Superior temporal gyrus (tissue), 1 donor: ENCODE results near the gene YBEY.
"Not testable (repeated sequence)": the region's sequence is repeated elsewhere in the genome, so short reads cannot be mapped to it uniquely, and the experiment has no call there.

Experiments
- DNase-seq: peaks from one replicate; pipeline ENCODE4 v3.0.0-alpha.2; 2016; ENCODE audit errors: extremely low spot score

YBEY gene

DNA sequence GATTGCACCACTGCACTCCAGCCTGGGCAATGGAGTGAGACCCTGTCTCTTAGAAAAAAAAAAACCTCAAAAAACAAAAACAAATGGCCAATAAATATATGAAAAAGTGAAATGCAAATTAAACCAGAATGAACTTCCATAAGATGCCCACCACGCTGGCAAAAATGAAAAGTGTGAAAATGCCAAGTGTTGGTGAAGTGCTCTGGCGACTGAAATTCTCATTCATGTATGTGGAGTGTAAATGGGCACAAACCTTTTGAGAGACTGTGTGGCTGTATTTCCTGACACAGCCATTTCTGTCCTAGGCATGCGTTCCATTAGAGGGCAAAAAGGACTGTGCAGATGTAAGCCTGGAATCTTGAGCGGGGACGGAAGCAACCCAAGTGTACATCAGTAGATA lies 18.3 kb downstream of the YBEY start:
- DNase-seq = no peak

DNA sequence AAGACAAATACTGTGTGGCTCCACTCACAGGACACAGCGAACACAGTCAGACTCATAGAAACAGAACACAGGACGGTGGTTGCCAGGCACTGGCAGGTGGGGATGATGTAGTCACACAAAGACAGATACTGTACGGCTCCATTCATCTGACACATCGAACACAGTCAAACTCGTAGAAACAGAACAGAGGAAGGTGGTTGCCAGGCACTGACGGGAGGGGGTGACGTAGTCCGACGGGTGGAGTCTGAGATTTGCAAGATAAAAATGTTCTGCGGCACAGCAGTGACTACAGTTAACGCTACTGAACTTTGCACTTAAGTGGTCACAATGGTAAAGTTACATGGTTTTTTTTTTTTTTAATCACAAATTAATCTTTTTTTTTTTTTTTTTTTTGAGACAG lies 18.8 kb downstream of the YBEY start:
- peak; percentile 51 for DNase-seq

DNA sequence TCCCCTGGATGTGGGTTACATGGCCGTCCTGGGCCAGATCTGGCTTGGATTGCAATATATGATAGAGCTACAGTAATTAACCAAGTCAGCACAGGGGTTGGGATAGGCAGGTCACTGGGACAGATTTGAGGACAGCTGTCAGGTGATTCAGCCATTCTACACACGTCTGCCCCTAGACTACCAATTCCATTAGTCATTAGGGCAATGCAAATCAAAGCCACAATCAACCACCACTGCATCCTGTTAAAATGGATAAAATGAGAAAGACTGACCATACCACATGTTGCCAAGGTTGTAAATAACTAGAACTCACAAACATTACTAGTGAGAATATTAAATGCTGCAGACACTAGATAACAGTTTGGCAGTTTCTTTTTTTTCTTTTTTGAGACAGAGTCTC lies 21.5 kb downstream of the YBEY start:
- no peak for DNase-seq

DNA sequence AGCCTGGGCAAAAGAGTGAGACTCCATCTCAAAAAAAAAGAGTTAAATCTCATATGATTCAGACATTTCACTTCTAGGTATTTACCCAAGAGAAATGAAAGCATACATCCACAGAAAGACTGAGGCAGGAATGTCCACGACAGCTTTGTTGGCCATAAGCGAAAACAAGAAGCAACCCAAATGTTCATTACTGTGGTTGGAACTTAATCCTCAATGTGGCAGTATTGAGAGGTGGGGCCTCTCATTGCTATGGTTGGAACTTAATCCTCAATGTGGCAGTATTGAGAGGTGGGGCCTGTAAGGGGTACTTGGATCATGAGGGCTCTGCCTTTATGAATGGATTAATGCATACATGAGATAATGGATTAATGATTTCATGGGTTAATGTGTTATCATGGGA lies 22.3 kb downstream of the YBEY start:
- no peak for DNase-seq

DNA sequence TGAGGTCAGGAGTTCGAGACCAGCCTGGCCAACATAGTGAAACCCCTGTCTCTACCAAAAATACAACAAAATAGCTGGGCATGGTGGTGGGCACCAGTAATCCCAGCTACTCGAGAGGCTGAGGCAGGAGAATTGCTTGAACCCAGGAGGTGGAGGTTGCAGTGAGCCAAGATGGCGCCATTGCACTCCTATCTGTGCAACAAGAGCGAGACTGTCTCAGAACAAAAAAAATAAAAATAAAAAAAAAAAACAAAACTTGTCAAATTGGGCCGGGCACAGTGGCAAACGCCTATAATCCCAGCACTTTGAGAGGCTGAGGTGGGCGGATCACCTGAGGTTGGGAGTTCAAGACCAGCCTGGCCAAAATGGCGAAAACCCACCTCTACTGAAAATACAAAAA lies 24.1 kb downstream of the YBEY start:
- not testable (repeated sequence) for DNase-seq

DNA sequence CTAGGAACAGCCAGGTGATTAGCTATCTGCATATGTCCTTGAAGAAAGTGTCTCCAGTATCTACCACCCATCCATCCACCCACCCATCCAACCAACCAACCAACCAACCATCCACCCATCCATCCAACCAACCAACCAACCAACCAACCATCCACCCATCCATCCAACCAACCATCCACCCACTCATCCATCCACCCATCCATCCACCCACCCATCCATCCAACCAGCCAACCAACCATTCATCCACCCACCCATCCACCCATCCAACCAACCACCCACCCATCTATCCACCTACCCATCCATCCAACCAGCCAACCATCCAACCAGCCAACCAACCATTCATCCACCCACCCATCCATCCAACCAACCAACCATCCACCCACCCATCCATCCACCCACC lies 25.4 kb downstream of the YBEY start:
- no peak for DNase-seq

DNA sequence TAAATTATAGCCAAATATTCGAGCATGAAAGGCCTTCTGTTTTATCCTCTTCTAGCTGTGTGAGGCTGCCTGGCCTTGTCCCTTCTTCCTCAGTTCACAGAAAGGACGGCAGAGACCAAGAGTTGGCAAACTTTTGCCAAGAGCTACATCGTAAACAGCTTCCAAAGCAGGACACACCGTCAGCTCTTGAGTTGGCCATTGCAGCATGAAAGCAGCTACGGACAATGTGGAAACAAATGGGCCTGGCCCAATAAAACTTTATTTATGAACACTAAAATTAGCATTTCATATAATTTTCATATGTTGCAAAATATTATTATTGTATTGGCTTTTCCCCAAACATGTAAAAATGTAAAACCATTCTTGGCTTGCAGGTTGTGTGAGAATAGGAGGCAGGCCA lies 26.8 kb downstream of the YBEY start:
- DNase-seq = no peak

DNA sequence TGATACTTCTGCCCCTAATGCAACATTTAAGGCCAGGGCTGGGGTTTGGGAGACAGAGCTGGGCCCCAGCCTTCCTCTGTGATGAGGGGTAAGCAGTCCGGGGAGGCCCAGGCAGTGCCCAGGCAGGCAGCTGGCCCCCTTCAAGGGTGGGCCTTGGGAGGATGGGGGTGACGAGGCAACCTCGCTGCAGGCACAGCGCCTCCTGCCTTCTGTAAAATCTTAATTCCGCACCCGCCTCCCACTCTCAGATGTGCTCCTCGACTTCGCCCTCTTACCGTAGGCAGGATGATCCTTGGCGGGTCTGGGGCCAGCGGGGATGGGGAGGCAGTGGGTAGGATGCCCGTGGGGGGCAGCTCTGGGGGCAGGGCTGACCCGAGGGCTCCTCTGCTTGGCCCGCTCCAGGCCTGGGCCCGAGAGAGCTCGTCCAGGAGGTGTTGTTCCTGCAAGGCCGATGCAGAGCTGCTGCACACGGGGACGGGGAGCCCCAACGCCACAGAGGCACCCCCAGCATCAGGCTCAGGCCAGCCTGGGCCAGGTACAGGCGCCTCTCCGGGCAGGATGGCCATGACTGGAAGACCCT lies 28.4 kb downstream of the YBEY start:
- no peak for DNase-seq

DNA sequence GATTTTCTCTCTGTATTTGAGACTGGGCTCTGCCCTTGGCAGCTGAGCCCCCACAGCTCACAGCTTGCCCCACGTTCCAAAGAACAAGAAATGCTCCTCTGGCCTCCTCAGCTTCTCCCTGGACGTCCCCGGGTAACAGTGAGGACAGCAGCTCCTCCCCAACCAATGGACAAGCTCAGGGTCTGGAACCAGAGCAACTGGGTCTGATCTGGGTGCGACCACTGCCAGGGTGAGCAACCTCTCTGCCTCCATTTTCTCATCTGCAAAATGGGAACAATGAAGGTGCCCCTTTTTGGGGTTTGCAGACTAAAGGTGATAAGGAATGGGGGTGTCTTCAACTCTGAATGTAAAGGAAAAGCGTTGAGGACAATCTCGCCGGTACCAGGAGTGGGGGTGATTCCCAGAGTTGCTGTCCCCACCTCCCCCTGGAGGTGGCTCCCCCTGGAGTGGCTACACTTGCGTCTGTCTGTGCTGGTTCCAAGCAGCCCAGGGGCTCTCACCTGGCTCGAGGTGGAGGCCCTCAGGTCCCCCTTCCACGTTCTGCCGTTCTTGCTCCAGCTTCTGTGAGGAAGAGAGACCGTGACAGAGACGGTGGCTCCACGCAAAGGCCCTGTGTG lies 30.7 kb downstream of the YBEY start:
- DNase-seq = no peak

DNA sequence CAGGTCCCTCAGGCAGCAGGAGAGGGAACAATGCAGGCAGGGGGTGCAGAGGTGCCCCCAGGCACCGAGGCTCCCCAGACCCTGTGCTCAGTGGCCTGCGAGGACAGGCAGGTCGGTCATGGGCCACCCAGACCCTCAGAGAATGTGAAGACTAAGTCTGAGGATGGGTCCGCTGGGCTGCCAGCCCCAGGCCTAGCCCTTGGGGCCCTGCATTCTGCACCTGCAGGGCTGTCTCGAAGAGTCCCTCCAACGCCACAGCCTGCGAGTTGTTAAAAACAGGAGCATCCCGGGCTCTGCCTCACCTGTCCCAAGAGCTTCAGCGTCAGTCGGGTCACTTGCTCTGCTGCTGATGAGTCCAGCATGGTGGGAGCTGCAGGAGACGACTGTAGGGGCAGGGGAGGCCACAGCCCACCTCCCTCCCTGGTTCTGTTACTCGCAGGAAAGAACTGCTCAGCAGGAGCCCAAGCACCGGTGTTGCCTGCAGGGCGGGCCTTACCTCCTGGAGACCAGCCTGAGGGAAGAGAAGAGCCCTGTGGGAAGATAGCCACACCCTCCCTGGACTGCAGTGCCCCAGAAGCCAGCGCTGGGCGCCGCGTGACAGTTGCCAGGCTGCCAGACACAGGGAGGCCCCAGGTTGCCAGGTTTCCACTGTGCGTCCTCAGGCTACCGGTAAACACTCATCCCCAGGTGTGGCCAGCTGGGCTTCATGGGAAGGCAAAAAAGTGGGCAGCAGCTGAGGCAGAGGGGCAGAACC lies 31.7 kb downstream of the YBEY start:
- DNase-seq = no peak

DNA sequence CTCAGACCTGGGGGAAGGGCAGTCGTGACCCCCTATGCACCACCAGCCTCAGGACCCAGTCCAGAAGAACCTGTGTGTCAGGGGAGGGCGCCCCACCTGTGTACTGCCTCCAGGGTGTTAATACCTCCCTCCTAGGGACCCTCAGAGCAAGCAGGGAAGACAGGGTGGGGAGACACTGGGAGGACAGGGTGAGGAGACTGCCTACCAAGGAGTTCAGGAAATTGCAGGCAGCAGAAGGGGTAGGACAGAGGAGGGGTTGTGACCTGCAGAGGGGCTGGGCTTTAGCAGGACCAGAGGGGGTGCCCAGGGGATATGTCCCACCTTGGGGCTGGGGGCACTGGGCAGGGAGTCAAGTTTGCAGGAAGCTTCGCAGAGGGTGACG lies 32.3 kb downstream of the YBEY start:
- DNase-seq = no peak

DNA sequence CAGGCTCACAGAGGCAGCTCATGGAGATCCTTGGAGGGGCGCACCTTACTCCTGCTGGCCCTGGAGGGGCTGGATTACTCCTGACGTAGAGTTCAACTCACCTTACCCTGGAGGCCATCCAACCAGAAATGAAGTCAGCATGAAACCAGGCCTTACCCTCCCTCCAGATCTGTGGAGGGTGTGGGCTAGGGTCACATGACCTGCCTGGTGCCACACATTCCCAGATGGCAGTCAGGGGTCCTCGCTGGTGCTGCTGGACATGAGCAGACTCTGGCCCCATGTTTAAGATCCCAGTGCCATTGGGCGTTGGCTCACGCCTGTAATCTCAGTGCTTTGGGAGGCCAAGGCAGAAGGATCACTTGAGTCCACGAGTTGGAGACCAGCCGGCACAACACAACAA lies 33.0 kb downstream of the YBEY start:
- DNase-seq = no peak

DNA sequence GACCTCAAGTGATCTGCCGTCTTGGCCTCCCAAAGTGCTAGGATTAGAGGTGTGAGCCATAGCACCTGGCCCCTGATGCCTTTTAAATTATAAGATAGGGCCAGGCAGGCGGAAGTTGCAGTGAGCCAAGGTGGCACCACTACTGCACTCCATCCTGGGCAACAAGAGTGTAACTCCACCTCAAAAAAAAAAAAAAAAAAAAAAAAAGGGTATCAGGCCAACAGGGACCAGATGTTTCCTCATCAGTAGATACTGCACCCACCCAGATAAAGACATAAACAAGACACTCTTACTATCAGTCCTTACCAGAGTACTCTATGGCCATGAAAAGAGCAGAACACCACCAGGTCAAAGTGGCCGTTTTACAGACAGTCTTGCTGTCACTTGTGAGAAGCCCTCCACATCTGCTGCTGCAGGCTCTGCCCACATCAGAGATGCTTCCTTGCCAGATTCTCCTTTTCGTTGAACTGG lies 34.2 kb downstream of the YBEY start:
- DNase-seq = no peak

DNA sequence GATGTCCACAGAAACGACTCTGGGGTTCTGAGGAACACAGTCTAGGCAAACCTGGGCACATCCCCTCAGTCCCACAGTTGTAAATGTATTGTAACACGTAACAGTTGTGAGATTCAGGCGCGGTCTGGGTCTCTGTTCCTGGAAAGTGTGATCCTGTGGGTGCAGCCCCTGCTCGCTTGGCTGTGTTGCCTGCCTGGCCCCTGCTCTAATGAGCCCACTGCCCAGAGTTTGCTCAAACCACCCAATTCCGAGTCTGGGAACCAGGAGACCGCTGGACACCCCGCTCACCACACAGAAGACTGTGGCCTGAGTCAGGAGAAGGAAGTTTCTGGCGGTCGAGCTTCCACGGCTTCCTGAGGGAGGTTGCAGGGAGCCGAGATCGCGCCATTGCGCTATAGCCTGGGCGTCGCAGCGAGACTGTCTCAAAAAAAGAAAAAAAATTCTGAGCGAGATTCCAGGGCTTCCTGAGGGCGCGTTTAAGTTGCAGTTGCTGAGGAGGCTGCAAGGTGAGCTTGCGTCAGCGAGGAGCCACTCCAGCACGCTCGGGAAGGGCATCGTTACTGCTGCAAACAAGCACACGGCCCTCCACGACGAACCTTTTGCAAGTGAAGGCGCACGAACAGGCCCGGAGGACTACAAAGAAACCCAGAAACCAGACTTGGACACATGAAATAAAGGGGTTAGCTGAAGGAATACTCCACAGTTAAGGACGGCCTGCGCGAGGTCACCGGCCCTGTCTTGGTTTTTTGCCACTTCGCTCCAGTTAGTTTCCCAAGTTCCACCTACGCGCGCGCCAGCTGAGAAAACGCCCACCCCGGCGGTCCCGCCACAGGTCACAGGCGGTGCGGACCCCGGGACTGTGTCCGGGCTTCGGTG lies 36.4 kb downstream of the YBEY start:
- DNase-seq = no peak

DNA sequence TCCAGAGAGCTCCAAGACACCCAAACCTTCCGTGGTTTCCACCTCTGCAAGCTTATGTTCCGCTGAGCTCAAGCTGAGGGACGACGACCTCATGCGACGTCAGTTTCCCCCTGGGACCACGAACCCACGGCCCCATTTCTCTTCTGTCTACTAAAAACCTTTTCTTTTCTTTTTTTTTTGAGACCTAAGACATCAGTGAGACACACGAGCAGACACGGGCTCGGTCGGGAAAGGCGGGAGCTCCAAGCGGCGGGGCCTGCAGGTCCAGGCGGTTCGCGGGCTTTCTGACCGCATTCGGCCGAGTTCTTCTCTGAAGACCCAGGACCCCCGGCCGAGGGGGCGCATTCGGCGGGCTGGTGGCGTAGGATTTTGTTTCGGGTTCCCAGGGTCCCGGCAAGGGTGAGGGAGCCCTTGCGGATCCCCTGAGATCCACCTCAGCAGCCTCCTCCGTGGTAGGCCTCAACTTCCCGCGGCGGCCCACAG lies 37.1 kb downstream of the YBEY start:
- no peak for DNase-seq

DNA sequence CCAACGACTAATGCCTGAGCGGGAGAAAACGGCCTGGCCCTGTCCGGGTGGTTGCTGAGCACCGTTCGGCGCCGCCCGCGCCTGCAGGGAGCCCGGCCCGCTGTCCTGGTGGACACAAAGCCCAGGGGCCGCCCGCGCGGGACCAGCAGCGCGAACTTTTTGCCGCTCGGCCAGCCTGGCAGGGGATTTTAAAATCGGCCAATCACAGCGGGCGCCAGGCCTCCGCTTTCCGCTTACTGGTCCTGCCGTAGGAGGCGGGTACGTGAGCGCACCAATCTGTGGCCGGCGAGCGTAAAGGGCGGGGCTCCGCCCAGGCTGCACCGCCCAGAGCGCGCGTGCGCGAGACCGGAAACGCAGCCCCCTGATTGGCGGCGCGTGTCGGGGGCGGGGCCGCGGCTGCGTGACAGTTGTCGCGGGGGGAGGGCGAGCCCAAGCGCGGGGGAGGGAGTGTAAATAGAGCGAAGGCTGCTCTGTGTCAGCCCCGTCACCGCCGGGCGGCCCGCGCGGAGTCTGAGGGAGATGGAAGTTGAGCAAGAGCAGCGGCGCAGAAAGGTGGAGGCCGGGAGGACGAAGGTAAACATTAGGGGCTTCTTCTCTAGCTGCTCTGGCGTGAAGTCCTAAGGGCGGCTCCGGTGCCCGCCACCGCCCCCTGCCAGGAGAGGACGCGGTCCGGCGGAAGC lies 37.7 kb downstream of the YBEY start, which contains the start of the genes C21orf58 and PCNT:
Gene C21orf58, minus strand, starts transcription at position 161 of the 680 bp plus-strand sequence. CDS start 1,132 bp downstream, outside the sequence.
Gene PCNT, plus strand, starts transcription at position 447 of the 680 bp plus-strand sequence. Its CDS starts 73 bp downstream, at position 520.
- peak; percentile 97 for DNase-seq

DNA sequence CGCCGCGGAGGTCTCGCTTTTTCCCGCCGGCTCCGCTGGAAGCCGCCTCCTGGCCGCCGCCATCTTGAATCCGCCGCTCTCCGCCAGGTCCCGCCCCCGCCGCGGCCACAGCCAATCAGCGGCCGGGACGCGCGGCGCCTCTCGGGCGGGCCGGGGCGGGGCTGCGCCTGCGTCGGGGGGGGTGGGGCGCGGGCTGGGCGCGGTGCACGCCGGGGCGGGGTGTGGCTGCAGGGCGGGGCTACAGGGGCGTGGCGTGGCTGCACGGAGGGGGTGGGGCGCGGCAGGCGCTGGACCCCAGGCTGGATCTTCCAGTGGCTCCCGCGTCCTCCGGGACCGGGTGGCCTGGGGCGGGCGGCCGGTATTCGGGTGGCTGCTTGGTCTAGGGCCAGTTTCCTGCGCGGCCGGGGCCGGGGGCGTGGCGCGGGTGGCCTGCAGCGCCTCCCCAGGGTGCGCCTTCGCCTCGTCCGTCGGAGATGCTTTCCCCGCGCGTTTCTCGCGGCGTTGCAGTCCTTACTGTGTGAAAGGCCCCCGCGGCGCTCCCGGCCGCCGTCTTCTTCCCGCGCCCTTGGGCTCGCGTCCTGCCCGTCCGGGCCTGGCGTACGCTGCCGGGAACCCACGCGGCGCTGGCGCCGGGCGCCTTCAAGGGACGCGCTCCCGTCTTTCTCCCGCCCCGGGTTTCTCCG lies 38.4 kb downstream of the YBEY start:
- DNase-seq = peak; percentile 73

DNA sequence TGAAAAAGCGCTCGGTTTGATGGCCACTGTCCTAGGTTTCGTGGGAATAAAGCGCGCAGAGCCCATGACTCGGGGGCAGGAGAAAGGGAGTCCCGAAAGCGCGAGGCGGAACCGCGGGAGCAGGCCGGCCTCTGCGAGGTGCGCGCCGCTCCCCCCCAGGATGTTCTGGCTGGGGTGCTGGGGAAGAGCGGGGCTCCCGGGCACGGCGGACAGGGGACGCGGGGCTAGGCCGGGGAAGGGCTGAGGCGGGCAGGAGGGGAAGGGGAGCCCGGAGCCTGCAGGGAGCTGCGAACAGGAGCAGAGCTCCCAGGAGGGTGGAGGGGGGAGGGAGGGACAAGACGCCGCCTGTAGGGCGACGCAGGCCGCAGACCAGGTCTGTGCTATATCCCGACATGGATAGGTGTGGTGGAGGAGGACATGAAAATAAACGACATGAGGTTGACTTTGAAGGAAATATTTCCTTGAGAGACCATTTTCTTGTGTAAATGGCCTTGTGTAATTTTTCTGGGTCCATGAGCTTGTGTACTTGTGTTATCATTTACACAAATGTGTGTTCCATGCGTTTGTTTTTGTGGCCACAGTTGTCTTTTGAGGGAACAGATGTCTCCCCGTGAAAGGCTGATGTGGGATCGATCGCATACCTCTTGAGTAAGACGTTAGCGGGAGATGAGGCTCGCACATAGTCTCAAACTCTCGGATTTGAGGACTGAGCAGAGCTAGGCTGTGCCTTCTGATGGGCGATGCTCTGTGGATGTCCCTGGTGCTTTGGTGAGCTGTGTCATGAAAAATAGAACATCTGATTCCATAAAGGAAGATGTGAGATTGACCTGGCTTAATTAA lies 39.2 kb downstream of the YBEY start:
- DNase-seq = peak; percentile 44

DNA sequence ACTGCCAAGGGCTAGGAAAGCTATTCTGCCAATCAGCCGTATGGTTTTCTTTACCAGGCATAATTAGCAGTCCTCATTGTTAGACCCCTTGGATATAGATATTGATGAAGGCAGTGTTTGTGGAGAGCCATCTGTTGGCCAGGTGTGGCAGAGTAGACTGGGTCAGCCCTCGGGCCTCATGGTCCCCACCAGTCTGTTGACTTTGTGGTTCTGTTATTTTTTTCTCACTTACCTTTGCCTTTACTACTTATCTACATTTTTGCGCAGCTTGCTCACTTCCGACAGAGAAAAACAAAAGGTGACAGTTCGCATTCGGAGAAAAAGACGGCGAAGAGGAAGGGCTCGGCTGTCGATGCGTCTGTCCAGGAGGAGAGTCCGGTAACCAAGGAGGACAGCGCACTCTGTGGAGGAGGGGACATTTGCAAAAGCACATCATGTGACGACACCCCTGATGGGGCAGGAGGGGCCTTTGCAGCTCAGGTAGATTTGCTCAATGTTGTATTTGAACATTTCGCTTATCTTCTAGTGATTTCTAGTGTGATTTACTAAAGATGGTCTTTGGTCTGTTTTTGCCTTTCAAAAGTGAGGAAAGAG lies 40.1 kb downstream of the YBEY start:
- DNase-seq = no peak
